ENCODE results near the gene ATP8A1.
A peak's percentile ranks its signal among the peaks of the same experiment; 100 is the strongest.
"Not testable (repeated sequence)": the region's sequence is repeated elsewhere in the genome, so short reads cannot be mapped to it uniquely, and the experiment has no call there.

Gene ATP8A1

DNA sequence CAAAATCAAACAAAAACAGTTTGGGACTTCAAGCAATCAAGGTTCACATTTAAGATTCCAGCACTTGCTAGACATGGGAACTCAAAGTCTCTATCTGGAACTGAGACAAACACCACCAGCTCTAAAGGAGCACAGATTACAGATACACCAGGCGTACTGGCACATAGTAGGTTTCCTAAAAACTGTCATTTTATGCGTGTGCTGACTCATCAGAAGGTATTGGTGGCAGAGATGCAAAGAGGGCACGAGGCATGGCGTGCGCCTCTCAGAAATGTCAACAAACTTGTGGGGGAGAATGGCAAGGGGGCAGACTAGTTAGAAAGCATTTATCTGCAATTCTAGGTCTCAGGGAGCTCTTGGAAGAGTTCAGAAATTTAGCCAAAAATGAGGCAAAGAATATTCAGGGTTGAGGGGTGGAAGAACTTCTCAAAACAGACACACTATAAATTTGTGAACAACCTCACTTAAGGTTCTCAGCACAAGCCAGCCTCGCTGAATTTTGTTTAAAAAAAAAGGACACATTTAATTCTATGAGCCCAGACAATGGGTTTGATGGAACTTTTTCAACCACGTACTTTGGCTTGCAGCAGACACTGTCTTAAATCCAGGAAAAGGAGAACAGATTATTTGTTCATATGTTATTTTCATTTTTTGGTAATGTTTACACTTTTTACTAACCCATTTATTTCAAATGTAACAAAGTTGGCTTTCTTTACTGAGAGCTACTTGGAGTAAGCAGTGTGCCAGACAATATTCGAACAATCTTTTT, 159.6 kb downstream of the ATP8A1 start:
- DNase-seq = no peak

DNA sequence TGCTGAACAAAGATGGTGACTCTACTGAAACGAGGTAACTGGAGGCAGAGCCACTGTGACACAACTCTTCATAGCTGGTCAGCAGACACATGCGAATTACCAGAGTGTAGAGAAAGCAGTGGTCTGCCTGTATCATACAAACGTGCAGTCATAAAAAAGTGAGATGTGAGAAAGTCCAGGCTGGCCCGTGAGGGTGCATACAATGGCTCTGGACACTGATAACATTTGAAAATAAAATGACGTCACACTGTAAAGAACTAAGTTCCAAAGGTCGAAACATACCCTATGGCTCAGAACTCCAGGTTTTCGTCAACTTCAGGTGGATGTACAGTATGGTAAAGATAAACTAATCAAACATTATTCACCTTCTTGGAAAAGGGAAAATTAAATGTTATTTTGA, 163.9 kb downstream of the ATP8A1 start:
- no peak for DNase-seq

DNA sequence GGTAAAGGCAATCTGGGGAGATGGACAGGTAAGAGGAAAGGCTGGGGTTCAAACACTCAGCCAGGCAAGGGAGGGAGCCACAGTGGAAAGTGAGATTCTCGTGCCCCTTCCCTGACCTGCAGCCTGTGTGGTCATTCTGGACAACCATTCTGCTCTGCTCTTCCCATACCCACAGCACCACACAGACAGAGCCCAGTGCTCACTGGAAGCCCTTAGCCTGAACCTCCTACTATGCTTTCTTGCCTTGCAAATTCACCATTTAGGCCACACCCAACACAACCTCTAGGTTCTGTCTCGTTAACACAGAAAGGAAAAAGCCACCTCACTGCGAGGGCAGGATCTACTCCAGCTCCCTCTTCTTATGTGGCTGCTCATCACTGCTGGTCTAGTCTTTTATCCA, 166.9 kb downstream of the ATP8A1 start:
- no peak for DNase-seq

DNA sequence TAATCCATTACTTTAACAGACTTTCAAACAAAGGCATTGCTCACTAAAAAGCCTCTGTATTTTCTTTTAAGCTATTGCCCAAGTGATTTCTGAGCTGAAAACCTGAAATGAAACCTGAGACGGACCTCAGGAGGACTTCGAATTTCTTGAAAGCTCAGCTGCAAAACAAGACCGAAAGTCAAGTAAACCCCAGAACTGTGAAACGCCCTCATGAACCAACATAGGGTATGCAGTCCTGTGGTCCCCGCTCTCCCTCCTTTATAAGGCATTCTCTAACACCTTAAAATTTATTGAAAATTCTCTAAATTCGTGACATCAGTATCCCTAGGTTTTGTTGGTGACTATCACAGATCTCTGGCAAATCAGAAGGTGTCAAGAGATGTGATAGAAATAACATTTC, 167.8 kb downstream of the ATP8A1 start:
- no peak for DNase-seq

DNA sequence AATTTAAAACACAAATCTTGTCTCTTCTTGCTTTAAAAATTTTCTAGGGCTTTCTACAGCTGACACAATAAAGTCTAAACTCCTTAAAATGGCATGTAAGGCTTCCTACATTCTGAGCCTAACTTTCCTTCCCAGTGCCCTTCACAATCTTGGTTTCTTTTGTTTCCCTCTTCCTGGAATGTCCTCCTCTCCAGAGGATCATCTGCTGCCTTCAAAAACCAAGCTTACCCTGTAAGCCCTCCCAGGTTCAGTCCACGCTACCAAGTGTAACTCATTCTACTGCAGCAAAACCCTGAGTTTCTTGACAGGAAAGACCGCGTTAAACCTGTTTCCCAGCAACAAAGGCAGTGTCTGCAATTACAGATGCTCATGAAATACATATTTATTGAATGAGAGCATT, 168.4 kb downstream of the ATP8A1 start:
- no peak for DNase-seq

DNA sequence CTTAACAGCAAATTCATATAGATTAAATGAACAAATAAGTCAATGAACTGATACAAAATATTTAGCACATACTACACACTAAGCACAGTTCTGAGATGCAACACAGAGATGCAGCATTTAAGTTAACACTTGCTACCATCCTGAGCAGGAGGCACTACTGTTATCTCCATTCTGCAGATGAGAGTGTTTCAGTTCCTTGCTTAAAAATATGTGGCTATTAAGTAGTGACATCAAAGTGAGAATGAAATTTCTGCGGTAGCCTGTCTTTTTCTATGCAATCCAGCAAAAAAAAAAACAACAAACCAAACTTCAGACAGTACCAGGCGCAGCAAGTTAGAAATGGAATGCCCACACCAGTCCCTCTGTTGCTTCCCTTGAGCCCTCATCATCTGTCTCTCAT, 168.8 kb downstream of the ATP8A1 start:
- DNase-seq = peak; percentile 5

DNA sequence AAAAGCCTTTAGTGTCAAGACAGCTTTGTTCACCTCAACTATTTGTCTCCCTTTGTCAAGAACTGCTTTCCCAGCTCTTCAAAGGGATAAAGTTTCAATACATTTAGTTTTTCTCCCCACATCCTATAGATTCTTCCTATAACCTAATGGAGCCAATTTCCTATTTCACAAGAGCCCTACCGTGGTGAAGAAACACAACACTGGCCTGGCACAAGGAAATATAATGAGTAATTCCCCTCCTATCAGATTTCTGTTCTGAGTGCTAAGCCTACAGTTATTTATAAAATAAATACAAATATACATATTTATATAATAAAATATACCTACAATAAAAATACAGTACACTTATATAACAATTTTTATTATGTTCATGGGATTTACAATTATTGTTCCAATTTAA, 169.7 kb downstream of the ATP8A1 start:
- no peak for DNase-seq

DNA sequence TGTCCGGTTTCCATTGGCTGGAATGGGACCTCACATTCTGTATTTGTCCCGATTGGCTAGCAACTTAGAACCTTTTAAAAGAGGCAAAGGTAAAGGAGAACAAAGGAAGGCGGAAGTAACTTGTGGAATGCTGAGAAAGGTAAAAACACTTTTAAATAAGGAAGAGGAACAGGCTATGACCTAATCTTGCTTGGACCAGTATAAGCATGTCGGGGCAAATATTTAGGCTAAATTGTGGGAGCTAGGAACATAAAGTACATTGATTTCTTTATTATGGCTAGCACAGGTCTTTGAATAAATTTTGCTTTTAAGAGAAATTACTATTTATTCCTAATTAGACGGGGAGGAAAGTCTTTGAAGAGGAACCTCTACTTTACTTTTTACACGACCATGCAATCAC, 170.7 kb downstream of the ATP8A1 start:
- not testable (repeated sequence) for DNase-seq

DNA sequence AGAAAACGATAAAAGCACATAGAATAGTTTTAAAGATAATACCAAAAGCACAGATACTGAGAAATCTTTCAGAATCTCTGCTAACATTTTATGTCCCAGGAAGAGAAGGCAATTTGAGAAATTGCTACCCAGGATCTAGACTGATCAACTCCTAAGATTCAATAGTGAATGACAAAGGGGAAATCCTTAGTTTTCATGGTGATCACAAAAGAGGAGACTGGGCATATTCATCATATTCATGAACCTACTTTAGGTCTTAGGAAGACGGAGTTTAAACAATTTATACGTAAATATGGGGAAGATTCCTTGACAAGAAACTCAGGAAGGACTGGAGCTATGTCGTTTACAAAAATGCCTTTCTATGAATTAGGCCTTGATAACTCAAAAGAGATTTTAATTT, 172.3 kb downstream of the ATP8A1 start:
- DNase-seq = no peak

DNA sequence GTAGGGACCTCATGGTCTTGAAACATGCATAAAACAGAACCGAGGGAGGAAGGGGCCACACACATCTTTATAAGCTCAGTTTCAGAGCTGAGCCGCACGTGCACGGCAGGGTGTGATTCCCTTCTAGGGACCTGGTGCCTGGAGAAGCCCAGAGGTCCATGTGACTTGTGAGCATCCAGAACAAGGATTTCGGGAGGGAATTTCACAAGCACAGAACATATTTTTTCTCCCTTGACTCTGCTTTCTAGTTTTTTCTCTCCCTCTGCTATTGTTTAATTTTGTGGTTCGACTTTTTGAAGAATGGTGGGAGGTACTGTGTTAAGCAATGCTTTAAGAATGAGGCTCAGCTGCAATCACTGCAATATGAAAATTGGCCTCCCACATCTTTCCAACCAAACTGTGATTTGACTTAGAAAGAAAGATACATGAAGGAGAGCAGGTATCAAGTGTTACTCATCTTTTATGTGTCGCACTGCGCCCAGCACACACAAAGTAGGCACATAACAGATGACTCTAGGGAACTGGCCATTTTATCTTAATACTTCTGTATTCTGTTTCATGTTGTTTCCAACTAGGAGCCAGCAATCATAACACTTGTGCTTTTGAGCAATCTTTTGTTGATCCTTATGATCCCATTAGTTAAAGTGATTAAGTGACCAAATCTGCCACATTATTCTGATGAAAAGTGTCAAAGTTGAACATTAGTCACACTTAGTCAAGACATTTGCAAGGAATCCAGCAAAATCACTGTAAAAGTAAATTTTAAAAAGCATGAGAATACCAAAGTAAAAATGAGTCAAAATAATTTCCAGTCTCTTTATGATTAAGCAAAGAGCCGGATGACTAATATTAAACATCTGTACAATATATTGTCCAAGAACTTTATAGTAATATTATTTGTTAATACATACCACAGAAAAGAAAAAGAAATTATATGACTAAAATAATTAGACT, 173.2 kb downstream of the ATP8A1 start:
- no peak for DNase-seq

DNA sequence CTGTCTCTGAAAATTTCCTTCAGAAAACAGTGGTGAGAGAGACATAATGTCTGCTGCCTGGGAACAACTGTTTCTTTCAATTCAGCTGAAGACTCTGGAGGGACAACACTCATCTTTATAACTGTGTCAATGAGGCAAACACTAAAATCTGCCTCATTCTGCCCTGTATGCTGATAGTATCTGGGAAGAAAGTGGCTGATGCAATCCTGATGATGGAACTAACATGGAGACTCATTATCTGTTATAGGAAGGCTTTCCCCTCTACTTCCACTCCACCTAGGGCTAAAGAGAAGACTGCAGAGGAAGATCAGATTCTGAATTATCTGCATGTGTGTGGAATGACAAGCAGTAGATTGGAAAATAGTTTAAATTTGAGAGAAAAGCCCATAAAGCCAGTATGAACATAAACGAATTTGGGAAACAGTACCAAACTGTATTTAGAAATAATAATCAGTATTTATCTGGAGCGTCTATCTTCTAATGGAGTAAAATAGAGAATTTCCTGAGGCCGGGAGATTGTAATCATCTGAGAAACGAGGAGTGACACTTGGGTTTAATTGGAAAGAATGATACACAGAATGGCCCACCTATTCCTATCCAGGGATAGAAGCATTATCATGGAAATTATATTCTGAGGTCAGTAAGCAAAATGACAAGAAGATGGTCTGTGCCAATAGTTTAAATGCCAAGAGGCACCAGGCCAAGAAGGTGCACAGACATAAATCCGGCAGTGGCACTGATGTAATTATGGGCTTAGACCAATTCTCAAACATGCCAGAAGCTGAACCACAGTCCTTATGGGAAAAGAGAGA, 174.2 kb downstream of the ATP8A1 start:
- DNase-seq = peak; percentile 42

DNA sequence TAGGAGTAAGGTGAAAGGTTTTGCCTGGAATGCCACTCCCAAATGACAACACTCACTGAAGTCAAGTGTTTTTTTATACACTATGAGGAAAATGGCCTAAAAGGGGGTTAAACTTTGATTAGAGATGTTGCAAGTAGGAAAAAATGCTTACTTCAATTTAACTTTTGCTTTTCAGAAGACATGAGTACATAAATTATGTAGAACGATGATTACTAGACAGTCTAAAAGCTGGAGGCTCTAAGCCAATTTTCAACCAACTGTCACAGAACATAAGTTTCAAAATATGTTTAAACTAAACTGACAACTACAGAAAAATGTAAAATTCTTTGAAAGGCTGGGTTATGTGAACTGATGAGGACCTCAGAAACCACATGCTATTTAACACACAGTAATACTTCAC, 176.2 kb downstream of the ATP8A1 start:
- no peak for DNase-seq

DNA sequence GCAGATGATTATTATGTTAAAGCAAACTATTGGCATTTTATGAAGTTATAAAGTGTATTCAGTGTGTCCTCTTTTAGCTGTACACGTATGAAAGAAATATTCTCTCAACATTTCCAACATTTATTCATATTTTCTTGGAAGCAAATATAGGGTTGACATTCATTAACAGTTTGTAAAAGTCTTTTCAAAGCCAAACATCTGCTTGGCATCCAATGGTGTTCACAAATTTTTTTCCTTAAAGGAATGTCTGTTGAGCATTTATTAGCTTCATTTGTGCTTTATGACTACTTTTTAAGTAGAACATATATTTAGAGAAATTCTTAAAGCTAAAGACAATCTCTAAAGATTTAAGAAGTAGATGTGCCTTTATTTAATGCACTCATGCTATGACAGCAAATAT, 176.6 kb downstream of the ATP8A1 start:
- DNase-seq = no peak

DNA sequence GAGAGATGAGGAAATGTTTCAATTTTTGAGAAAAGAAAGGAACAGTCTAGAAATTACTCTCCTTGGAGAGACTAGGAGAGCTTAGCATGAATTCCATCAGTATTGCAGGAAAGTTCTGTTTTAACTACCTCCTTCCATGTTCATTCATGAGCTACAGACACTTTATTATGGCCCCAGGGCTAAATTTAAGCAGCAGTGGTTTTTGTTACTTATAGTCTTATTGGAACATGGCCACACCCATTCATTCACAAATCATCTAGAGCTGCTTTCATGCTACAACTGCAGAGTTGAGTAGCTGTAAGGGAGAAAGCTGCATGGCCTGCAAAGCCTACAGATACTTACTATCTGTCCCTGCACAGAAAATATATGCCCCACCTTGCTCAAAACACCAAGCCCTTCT, 178.0 kb downstream of the ATP8A1 start:
- DNase-seq = no peak

DNA sequence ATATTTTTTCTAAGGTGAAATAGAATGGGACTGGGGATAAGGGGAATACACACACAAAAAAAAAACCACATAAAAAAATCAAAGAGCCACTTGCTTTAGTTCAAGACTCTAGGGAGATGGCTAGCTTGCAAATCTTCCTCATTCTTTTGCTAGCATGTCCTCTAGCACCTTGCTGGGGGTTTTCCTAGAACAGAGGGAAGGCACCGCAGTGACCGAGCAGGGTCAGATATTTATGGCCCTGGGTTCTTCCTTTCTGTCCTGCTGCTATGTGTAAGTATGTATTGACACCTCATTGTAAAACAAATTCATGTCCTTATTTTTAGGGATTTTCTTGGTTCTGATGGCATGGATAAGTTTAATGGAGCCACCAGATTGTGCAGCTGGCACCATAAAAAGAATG, 178.4 kb downstream of the ATP8A1 start:
- DNase-seq = no peak

DNA sequence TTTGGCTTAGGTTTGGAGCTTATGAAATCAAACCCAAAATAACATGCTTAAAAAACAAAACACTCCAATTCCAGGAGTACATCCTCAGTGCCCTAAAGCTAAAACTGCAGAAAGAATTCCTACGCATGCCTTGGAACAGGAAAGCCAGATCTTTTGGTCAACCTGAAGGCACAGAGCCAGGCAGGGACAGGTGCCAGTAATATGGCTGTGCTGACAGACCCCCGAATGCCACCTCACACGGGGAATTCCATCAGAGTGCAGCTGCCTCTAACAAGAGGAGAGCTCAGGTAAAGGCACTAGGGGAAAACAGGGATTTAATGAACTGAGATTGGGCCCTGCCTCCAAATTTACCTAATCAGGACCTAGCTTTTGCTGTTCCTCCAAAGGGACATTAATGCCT, 182.5 kb downstream of the ATP8A1 start:
- no peak for DNase-seq

DNA sequence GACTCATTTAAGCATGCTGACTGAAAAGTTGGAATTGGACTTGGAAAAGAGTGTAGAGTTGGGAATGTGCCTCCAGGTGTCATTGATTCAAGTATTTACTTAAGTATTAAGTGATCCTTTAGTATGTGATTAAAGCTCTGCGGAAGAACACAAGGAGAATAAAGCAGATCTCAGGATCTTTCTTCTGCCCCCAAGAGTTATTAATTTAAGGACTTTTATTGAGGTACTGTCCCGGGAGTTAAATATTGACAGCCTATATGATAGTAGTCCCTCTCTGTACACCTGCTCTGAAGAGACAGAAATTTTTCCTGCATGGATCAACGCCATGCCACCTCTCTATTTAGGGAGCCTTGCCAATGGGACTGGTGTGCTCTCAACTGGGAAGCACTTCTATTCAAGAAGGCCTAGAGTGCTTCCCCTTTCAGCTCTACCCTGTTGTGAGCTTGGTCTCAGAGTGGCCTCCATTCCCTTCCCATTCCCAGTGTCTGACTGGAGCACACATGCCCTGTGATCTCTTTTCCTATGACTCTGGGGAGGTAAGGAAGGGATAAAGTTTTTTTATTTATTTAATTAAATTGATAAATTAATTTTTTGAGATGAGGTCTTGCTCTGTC, 183.7 kb downstream of the ATP8A1 start:
- DNase-seq = no peak

DNA sequence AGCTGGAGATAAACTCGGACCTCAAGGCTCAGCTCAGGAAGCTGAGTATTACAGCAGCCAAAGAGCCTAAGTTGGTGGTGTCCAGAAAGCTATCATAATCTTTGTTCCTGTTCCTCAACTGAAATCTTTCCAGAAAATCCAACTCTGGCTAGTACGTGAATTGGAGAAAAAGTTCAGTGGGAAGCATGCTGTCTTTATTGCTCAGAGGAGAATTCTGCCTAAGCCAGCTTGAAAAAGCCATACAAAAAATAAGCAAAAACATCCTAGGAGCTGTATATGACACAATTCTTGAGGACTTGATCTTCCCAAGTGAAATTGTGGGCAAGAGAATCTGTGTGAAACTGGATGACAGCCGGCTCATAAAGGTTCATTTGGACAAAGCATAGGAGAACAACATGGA, 185.0 kb downstream of the ATP8A1 start:
- DNase-seq = no peak

DNA sequence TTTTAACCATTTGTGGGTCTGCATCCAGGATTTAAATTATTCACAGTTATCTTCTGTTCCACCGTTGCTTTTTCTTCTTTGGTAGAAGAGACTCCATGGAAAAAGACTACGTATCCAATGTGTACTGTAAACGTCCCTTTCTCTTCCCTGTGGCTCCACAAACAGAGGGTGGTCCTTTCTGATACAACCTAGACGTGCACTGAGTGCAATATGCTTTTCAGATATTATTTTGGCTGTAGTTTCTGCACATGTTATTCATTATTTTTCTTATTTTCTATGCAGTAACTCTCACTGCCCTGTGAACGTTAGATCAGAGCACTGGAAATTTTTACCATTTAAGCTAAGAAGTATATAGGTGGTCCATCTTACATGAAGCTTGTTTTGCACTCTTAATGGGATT, 186.9 kb downstream of the ATP8A1 start:
- no peak for DNase-seq

DNA sequence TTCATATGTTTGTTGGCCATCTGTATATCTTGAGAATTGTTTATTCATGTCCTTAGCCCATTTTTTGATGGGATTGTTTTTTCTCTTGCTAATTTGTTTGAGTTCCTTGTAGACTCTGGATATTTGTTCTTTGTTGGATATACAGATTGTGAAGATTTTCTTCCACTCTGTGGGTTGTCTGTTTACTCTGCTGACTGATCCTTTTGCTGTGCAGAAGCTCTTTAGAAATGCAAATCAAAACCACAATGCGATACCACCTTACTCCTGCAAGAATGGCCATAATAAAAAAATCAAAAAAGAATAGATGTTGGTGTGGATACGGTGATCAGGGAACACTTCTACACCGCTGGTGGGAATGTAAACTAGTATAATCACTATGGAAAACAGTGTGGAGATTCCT, 189.1 kb downstream of the ATP8A1 start:
- not testable (repeated sequence) for DNase-seq

DNA sequence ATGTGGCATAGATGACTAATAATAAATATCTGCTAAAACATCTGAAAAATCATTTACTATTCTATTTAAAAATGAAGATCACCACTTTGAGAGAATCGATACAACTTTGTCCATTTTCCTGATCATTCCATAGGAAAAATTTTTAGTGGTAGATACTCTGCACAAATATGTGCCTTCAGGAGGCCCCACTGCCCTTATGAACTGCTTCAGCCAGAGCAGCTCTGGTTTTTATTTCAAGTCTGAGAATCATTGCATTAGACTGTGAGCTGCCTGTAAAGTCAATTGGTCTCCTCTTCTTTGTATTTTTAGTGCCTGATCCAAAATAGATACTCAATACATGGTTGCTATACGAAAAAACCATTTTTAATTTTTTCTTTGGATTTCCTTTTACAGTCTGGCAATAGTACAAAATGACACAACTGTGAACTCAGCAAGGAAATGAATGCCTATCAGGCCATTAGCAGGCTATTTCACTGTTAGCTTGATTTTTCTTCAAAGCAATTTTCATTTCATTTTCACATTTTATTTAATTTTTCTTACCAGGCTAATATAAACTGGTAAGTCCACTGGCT, 190.5 kb downstream of the ATP8A1 start:
- DNase-seq = no peak

DNA sequence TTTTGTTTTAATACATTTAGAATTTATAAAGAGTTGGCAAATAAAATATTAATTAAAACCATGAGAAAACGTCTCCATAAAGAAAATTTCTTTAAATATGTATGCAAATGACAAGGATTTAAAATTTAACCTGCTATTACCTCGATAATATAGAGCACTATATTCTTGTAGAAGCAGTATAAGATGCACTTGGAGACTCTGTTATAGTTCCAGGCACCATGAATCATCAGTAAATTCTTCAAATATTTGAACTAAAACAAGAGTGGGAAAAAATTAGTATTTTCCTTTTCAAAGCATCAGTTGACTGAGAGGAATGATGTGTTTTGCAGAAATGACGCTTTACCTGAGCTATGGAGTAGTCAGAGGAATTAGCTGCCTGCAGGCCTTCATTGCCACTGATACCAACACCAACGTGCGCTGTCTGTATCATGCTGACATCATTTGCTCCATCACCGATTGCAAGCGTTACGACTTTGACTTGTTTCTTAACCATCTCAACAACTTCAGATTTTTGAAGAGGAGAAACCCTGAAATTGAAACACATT, 192.3 kb downstream of the ATP8A1 start:
- DNase-seq = no peak

Measured in OCI-M1 (cell line).